SIG-M5 treated with dmso at 0.1 percent for 504 hours (cell line): ENCODE data around the gene MLF2.
"Not testable (repeated sequence)": the region's sequence is repeated elsewhere in the genome, so short reads cannot be mapped to it uniquely, and the experiment has no call there.

Experiments
- DNase-seq: peaks from one replicate; lab custom pipeline; 2025; ENCODE audit not compliant: unreplicated experiment; lab: John Stamatoyannopoulos, UW

The MLF2 gene

DNA sequence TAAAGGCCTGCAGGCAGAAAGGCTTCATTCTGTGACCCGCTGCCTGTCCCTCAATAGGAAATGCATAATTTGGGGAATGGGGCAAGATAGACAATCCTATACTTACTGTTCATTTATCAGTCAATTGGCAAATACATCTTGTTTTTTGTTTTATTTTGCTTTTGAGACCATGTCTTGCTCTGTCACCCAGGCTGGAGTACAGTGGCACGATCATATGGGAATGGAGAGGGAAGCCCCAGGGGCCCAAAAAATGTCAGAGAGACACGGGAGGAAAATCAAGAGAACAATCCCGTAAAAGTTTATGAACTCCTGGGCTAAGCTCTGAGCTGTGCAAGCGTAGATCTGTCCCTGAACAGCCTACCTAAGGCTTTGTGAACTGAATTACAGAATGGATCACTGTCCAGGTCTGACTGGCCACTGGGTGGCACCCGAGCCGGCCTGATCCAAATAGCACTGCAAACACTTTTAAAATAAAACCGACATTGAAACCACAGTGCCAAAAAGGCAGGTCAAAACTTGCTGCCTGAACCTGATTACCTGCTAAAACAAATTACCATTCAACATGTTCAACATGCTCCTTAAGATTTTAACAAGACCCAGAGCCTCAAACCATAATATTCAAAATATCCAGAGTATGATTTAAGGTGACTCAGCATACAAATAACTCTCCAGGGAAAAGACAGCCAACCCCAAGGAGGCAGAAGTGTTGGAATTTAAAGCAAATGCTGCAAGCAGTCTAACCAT is 17.3 kb downstream of the MLF2 start:
- peak; percentile 43 for DNase-seq

DNA sequence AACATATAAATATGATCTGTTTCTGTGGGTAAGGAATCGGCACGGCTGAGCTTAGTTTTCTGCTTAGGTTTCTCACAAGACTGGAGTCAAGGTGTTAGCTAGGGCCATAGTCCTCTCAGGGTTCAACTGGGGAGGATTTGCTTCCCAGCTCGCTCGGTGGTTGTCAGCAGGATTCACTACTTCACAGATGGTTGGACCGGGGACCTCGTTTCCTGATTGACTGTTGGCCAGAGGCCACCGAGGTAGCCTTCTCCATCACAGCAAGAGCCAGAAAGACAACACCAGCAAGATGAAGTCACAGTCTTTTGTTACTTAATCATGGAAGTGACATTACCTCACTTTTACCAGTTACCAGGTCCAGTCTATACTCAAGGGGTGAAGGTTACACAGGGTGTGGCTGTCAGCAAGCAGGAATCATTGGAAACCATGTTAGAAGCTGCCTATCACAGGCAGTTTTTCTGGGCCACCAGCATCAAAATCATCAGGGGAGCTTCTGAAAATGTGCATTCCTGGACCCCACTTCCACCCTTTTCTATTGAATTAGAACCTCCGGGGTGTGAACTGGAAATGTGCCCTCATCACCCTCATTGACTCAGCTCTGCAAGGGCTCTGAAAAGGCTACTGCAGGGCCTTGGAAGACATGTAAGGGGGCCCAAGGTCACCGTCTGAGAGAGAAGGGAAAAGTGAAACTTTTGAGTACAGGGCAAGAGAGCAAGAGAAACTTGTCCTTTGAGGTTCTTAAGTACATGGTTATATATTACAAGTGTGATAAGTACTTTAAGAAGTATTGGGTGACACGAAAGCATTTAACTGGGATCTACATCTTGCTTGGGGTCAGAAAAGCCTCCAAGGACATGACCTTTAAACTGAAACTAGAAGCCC is 18.2 kb downstream of the MLF2 start:
- DNase-seq: no peak

DNA sequence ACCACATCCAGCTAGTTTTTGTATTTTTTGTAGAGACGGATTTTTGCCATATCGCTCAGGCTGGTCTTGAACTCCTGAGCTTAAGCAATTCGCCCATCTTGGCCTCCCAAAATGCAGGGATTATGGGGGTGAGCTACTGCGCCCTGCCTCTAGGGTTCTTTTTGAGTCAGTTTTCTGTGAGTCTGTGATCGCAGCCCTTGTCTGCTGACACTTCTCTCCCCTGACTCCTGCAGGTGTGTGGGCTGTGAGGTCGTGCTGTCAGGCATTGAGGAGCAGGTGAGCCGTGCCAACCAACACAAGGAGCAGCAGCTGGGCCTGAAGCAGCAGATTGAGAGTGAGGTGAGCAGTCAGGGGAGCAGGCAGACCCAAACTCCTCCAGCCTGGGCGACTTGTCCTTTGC is 22.8 kb downstream of the MLF2 start:
- no peak for DNase-seq

DNA sequence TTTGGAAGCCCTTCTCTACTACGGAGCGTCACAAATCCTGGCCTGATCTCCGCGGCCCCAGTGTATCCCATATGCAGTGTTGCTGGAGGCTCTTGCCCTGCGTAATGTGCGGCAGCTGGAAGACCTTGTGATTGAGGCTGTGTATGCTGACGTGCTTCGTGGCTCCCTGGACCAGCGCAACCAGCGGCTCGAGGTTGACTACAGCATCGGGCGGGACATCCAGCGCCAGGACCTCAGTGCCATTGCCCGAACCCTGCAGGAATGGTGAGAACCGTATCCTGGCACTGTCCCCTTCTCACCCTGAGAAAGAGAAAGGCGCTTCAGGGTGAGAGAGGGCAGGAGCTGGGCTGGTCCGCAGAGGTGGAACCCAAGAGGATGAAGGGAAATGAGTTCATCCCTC is 23.8 kb downstream of the MLF2 start:
- DNase-seq: no peak

DNA sequence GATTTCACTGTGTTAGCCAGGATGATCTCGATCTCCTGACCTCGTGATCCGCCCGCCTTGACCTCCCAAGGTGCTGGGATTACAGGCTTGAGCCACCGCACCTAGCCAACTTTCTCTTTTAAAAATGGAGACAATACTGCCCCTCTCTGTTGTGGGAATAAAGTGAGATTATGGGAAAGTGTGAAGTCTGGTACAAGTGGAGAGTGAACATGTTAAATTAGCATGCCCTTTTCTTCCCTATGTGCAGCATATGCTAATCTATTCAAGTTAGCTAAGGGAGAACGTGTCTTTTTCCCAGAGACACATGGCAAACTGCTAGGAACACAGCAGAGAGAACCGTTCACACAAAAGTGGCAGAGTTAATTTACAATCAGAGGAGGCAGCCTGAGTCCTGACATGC is 27.6 kb downstream of the MLF2 start:
- no peak for DNase-seq

DNA sequence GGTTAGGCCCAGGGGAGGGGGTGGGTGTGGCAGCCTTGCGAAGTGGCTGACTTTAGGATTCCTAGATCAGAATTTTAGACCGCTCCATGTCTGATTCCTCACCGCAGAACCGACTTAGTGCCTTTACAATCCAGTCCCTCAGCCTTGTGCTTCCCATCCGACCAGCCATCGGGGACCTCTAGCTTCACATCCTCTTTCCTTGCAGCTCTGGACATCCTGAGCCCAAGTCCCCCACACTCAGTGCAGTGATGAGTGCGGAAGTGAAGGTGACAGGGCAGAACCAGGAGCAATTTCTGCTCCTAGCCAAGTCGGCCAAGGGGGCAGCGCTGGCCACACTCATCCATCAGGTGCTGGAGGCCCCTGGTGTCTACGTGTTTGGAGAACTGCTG is 28.5 kb downstream of the MLF2 start:
- peak; percentile 73 for DNase-seq

DNA sequence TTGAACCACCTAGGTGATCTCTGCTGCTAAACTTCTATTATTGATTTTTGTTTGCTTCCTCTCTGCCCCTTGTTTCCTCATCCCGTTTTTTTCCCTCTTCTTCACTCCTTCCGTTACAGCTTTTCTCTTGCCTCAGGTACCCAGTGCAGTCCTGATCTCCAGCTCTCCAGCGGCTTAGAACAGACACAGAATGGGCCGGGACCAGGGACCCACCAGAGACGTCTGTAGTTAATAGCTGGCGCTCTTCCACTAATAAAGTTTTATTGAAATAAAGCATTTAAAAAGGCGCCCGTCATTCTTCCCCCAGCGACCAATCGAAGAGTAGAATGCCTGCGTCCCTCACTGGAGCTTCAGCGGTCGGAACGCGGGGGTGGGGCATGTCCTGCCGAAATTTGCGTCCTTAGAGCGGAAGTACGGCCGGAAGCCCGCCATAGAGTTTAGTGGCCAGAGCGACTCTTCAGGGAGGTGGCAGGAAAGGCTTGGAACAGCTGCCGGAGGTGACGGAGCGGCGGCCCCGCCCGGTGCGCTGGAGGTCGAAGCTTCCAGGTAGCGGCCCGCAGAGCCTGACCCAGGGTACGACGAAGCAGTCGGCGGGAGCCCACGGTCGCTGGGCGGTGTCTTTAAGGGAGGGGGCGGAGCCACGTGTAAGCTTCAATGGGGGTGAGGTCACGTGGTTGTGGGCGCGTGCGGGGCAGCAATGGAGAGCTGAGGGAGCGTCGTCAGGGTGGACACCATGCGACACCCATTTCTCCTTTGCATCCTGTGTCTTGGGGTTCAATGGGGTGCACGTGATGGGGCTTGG is 29.1 kb downstream of the MLF2 start, which contains the start of gene COPS7A:
COPS7A (plus strand) TSS at position 440 of the 802 bp plus-strand sequence. CDS start 611 bp downstream, outside the sequence.
- peak; percentile 100 for DNase-seq

DNA sequence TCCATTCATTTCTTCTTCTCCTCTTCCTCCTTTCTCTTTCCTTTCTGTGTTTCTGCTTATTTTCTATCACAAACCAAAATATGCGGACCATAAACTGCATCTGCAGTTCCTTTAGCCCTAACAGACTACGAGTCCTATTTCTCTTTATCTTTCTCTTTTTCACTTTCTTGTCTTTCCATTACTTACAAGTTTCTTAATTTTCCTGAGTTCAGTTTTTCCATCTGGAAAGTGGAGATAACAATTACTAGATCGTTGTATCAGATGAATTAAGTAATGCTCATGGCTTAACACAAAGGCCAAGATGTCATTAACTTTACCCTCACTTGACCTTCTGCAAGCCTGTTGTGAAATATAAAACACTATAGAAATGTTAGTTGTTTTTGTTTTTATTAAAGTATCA is 30.1 kb downstream of the MLF2 start:
- no peak for DNase-seq

DNA sequence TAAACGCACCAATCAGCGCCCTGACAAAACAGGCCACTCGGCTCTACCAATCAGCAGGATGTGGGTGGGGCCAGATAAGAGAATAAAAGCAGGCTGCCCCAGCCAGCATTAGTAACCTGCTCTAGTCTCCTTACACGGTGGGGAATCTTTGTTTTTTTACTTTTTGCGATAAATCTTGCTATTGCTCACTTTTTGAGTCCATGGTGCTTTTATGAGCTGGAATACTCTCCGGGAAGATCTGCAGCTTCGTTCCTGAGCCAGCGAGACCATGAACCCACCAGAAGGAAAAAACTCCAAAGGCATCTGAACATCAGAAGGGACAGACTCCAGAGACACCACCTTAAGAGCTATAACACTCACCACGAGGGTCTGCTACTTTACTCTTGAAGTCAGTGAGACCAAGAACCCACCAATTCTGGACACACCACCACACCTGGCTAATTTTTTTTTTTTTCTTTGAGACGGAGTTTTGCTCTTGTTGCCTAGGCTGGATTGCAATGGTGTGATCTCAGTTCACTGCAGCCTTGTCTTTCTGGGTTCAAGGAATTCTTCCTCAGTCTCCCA is 36.0 kb downstream of the MLF2 start:
- DNase-seq: no peak

DNA sequence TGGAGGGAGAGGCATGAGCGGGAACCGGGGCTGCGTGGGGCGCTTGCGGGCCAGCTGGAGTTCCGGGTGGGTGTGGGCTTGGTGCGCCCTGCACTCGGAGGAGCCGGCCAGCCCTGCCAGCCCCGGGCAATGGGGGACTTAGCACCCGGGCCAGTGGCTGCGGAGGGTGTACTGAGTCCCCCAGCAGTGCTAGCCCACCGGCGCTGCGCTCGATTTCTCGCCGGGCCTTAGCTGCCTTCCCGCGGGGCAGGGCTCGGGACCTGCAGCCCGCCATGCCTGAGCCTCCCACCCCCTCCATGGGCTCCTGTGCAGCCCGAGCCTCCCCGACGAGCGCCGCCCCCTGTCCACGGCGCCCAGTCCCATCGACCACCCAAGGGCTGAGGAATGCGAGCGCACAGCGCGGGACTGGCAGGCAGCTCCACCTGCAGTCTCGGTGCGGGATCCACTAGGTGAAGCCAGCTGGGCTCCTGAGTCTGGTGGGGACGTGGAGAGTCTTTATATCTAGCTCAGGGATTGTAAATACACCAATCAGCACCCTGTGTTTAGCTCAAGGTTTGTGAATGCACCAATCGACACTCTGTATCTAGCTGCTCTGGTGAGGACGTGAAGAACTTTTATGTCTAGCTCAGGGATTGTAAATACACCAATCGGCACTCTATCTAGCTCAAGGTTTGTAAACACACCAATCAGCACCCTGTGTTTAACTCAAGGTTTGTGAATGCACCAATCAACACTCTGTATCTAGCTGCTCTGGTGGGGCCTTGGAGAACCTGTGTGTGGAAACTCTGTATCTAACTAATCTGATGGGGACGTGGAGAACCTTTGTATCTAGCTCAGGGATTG is 36.7 kb downstream of the MLF2 start:
- not testable (repeated sequence) for DNase-seq

DNA sequence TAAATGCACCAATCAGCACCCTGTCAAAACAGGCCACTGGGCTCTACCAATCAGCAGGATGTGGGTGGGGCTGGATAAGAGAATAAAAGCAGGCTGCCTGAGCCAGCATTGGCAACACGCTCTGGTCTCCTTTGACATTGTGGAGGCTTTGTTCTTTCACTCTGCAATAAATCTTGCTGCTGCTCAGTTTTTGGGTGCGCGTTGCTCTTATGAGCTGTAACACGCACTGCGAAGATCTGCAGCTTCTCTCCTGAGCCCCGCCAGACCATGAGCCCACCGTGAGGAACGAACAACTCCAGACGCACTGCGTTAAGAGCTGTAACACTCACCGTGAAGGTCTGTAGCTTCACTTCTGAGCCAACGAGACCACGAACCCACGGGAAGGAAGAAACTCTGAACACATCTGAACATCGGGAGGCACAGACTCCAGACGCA is 44.0 kb downstream of the MLF2 start:
- no peak for DNase-seq

DNA sequence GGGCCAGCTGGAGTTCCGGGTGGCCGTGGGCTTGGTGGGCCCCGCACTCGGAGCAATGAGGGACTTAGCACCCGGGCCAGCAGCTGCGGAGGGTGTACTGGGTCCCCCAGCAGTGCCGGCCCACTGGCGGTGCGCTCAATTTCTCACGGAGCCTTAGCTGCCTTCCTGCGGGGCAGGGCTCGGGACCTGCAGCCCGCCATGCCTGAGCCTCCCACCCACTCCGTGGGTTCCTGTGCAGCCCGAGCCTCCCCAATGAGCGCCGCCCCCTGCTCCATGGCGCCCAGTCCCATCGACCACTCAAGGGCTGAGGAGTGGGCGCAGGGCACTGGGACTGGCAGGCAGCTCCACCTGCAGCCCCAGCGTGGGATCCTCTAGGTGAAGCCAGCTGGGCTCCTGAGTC is 44.6 kb downstream of the MLF2 start:
- not testable (repeated sequence) for DNase-seq

DNA sequence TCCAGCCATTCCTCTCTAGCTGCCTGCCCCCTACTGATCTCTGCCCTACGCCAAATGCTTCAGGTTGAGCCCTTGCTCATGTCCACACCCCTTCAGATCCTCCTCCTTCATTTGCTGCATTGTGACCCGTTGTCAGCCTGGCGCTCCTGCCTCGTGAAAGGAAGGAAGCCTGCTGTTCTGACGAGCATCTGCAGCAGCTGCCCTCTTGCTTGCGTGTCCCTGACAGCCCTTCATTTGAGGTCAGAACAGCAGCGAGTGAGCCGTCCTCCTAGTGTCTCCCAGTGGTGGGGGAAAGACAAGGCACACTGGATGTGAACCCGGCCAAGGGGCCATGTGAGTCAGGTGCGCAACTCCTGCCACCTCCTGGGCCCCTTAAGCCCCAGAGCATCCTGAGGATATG is 49.3 kb downstream of the MLF2 start:
- DNase-seq: no peak

DNA sequence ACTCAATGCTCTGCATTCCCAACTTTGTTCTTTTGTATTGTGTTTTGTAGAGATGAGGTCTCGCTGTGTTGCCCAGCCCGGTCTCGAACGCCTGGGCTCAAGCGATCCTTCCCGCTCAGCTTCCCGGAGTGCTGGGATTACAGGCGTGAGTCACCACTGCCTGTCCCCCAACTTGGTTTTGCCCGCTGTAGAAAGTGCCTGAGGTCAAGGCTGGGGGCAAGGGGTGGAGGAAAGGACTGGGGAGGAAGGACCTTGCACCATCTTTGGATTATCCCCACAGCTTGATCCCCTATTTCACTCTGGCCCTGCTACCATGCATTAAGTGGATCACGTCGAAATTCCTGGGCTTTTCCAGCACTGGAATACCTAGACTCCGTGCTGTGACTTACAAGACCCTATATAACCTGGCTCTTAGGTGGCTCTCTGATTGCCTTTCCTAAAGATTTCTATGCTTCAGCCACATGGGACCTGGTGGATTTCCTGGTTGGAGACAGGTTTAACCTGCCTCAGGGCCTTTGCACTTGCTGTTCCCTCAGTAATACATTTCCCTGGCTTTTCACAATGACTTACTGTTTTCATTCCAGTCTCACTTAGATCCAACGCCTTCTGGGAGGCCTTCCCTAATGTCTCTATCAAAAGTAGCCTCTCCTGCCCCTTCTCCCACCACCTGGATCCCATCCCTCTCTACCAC is 51.7 kb downstream of the MLF2 start:
- no peak for DNase-seq

DNA sequence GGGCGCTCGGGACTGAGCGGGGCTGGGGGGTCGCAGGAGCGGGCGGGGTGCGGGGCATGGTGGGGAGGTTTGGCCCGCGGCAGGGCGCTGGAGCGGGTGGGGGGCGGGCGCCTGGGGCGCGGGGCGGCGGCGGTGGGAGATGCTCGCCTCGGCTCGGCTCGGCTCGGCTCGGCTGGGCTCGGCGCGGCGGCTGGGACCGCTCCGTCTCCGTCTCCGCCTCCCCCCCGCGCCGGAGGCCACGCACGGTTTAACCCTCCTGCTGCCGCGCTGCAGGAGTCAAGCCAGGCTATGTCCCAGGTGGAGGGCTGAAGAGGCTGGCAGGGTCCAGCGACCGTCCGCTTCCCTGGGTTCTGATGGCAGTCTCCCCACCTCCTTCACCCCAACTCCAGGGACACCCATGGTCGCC is 52.3 kb downstream of the MLF2 start, which contains the start of gene PIANP:
PIANP (minus strand) TSS at position 170 of the 406 bp plus-strand sequence. CDS start 2,754 bp downstream, outside the sequence.
- no peak for DNase-seq

DNA sequence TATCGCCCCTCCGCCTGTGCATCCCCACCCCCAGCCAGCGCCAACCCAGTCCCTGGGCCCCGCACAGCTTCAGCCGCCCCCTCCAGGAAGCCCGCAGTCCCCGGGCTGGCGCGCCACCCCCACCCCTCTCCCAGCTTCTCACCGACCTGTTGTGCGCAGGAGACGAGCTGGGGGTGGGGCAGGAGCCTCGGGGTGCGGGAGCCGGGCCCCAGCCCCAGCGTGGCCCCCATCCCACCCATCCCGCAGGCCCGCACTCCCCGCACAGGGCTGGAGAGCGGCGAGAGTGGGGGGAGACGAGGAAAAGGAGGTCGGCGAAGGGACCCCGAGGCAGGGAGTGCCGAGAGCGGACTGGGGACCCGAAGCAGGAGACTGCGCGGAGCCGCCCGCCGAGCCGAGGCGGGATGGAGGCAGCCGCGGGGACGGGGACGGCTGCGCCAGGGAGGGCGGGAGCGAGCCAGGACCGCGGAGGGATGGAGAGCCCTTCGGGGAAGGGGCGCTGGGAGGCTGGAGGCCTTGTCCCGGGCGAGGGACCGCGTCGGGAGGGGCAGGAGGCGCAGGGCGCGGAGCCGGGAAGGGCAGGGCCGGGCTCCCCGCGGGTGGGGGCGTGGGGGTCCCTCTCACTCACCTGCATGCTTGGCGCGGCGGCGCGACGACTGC is 52.8 kb downstream of the MLF2 start:
- no peak for DNase-seq

DNA sequence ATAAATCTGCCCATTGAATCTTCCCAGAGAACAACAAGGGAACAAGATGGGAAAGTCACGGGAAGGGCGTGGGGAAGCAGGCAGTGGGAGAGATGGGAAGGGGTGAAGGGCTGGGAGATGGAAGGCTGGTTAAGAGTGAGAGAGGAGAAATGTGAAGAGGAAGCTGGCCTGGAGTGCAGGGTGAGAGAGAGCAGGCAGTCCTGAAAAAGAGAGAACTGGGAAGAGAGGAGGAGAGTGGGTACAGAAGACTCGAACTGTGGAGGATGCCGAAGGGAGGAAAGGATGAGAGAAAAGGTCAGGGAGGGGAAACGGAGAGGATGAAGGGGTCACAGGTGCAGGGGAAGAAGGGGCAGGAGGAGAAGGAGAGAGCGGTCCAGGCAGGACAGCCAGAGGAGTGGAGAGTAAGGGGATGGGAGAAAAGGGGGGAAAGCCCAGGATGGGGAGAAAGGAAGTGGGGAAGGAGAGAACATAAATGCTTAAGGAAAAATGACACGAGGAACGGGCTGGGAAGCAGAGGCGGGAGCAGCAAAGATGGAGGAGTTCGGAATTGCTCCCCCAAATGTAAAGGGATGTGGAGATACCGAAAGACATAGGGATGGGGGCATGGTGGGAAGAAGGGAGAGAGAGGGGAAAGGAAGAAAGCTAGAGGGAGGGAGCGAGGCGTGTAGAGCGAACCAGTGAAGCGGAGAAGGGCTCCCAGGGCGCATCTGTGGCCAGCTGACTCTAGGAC is 53.5 kb downstream of the MLF2 start:
- DNase-seq: no peak

DNA sequence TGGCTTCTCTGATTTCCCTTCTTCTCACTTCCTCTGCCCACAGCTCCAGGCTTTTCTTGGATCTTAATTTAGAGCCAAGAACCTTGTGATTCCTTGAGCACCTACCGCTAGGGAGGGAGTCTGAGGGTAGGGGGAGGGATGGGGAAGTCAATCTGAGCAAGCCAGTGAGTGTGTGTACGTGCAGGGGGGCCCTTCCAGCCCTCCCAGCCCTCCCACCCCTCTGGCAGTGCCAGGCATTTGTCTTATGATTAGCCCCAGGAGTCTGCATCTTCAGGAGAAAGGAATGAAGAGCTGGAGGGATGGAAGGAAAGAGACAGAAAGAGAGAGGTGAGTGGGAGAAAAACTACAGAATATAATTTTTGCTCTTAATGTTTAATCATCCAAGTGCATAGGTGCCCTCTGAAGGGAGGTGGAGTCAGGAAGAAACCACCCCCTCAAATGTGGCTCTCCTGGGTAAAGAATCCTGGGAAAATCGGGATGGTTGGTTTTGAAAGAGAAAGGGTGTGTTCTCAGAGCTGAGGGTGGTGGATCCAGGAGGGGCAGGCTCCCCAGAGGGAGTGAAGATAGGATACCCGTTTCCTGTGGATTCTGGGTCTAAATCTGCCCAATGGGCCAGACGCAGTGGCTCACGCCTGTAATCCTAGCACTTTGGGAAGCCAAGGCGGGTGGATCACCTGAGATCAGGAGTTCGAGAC is 54.4 kb downstream of the MLF2 start:
- no peak for DNase-seq
